GM12878 (cell line): ENCODE results near the gene AGER. TPM values are rescaled to one million over a fixed set of nuclear protein-coding genes. Genes with fewer than 3 reads are reported as not detected.

Experiments used
- ATAC-seq: fragments of 200-7000 bp; cut with Tn5 transposase; 3 replicates; pipeline ENCODE4 v1.9.1; 2020; ENCODE audit warnings: mild to moderate bottlenecking, moderate library complexity
- BruUV-seq: library from RNA; stranded (reverse); fragments of 400-500 nt; replicated peaks from 2 replicates; lab custom pipeline; 2021; lab: Mats Ljungman, UMichigan
- CTCF ChIA-PET: fragments of 300-600 bp; sonication (Branson Sonifier 250); formaldehyde crosslinking; extraction: SDS; loops from one replicate; lab custom pipeline; 2021; ENCODE audit warnings: inconsistent platforms; lab: Yijun Ruan, JAX
- POLR2A ChIA-PET: fragments of 350-600 bp; formaldehyde crosslinking; extraction: SDS; loops from one replicate; lab custom pipeline; 2021; ENCODE audit warnings: inconsistent platforms; lab: Charles Lee
- RAD21 ChIA-PET: fragments of 300-600 bp; sonication (Branson Sonifier 250); formaldehyde crosslinking; loops from one replicate; lab custom pipeline; 2023; ENCODE audit warnings: antibody characterized with exemption; ENCODE audit not compliant: unreplicated experiment; lab: Charles Lee
- SMC1A ChIA-PET: fragments of 300-600 bp; sonication (Branson Sonifier 250); formaldehyde crosslinking; loops from one replicate; lab custom pipeline; 2023; ENCODE audit not compliant: unreplicated experiment, uncharacterized antibody; lab: Charles Lee
- DNase-seq: peaks from one replicate; pipeline ENCODE4 v3.0.0-alpha.2; 2011; ENCODE audit warnings: low read depth, low spot score
- FAIRE-seq: peaks from 3 replicates; lab custom pipeline; 2011; peaks lifted over from hg19 to GRCh38; lab: Jason Lieb, UNC
- H2AFZ ChIP-seq: 2 replicates; pipeline ENCODE4 v1.6.0; 2011; ENCODE audit warnings: low read depth, low read length, control low read depth; ENCODE audit not compliant: control insufficient read depth
- H3K27ac ChIP-seq: 2 replicates; pipeline ENCODE4 v1.5.1; 2011; ENCODE audit warnings: control low read depth; ENCODE audit not compliant: control insufficient read depth, insufficient read depth
- H3K27me3 ChIP-seq, 2 experiments: replicated peaks in 1 of 2; 2 replicates each; pipeline versions ENCODE4 v1.6.0 to v1.6.1; 2011; ENCODE audit warnings: low read length in 1 of 2; ENCODE audit not compliant: control insufficient read depth in 2 of 2, insufficient read depth in 2 of 2
- H3K36me3 ChIP-seq, 2 experiments: 2 replicates each; pipeline ENCODE4 v1.5.1; 2011; ENCODE audit warnings: low read length in 1 of 2; ENCODE audit not compliant: control insufficient read depth in 2 of 2, insufficient read depth in 2 of 2
- H3K4me1 ChIP-seq: 2 replicates; pipeline ENCODE4 v1.6.1; 2011; ENCODE audit warnings: mild to moderate bottlenecking, low read length, moderate library complexity, mixed read lengths; ENCODE audit not compliant: control insufficient read depth, insufficient read depth
- H3K4me2 ChIP-seq: 2 replicates; pipeline ENCODE4 v1.6.0; 2011; ENCODE audit warnings: control low read depth; ENCODE audit not compliant: control insufficient read depth, insufficient read depth
- H3K4me3 ChIP-seq: fragments of 200-600 bp; sonication (generic); 2 replicates; pipeline ENCODE4 v1.5.1; 2016
- H3K79me2 ChIP-seq: 2 replicates; pipeline ENCODE4 v1.6.0; 2011; ENCODE audit warnings: low read length; ENCODE audit not compliant: control insufficient read depth, insufficient read depth
- H3K9ac ChIP-seq: 2 replicates; pipeline ENCODE4 v1.8.0; 2011; ENCODE audit warnings: low read length, control low read depth, mixed read lengths; ENCODE audit not compliant: control insufficient read depth, insufficient read depth
- H3K9me3 ChIP-seq: replicated peaks from 3 replicates; pipeline ENCODE4 v1.5.1; 2011; ENCODE audit warnings: mild to moderate bottlenecking, low read length; ENCODE audit not compliant: control insufficient read depth, insufficient read depth
- H4K20me1 ChIP-seq: 2 replicates; pipeline ENCODE4 v1.6.0; 2011; ENCODE audit not compliant: control insufficient read depth, insufficient read depth
- IKZF1 ChIP-seq: fragments of 450-650 bp; conservative IDR thresholded peaks from 2 replicates; pipeline ENCODE4 v1.6.1; 2017; ENCODE audit warnings: antibody characterized with exemption, mild to moderate bottlenecking
- MEF2B ChIP-seq: fragments of 450-650 bp; IDR thresholded peaks from 2 replicates; pipeline ENCODE4 v1.6.1; 2018; ENCODE audit warnings: mild to moderate bottlenecking, moderate library complexity; ENCODE audit not compliant: partially characterized antibody, poor library complexity, severe bottlenecking
- POLR2AphosphoS5 ChIP-seq: IDR thresholded peaks from 2 replicates; pipeline ENCODE4 v1.6.1; 2011; ENCODE audit warnings: mild to moderate bottlenecking, low read length, inconsistent platforms
- RAD21 ChIP-seq: IDR thresholded peaks from 2 replicates; pipeline ENCODE4 v1.6.1; 2011; ENCODE audit warnings: mild to moderate bottlenecking, low read depth, low read length, moderate library complexity; ENCODE audit not compliant: insufficient read depth
- YBX1 ChIP-seq: fragments of 450-650 bp; IDR thresholded peaks from 2 replicates; pipeline ENCODE4 v1.6.1; 2016; ENCODE audit warnings: antibody characterized with exemption
- ZBED1 ChIP-seq: IDR thresholded peaks from 2 replicates; pipeline ENCODE4 v1.6.1; 2016; ENCODE audit warnings: borderline replicate concordance
- ZBTB11 ChIP-seq: fragments of 450-650 bp; formaldehyde crosslinking; IDR thresholded peaks from 2 replicates; pipeline ENCODE4 v1.5.0; 2022; ENCODE audit warnings: mild to moderate bottlenecking, missing genetic modification characterization
- ZNF274 ChIP-seq: IDR thresholded peaks from one replicate; pipeline ENCODE4 v1.8.0; 2011; ENCODE audit not compliant: insufficient read length, insufficient read depth
- WGBS: methylation state at CpG from one replicate; pipeline ENCODE4 v1.1.6; 2016; ENCODE audit warnings: low lambda C conversion rate; ENCODE audit not compliant: insufficient replicate concordance, insufficient coverage; ENCODE audit errors: missing lambda C conversion rate; 5-methylcytosine and 5-hydroxymethylcytosine counted together
- in situ Hi-C: fragments of 300-500 bp; cut with MboI; formaldehyde crosslinking; loops from 9 replicates; pipeline ENCODE4 v1.14.3; 2018; ENCODE audit warnings: mixed read lengths
- intact Hi-C: fragments of 100-400 bp; cut with micrococcal nuclease; formaldehyde crosslinking; loops from one replicate; pipeline ENCODE4 v1.14.2; 2022; ENCODE audit not compliant: unreplicated experiment
- polyA plus RNA-seq, 11 experiments: library from polyadenylated mRNA; depleted of rRNA in 4 of 11; unstranded in 6 of 11; stranded (reverse) in 5 of 11; fragments of >200 nt; fragmentation: Nextera tagmentation in 4 of 11; fragmentation: Illumina TruSeq in 1 of 11; extraction: Ambion mirVana in 4 of 11; extraction: Trizol in 1 of 11; gene quantifications; 1 replicate in 1 of 11; 2 replicates in 10 of 11; pipeline versions ENCODE4 v1.2.1 to v1.2.3, GENCODE V29; 2011 to 2016; ENCODE audit warnings: inconsistent platforms in 2 of 11, missing spikeins in 2 of 11, low read depth in 1 of 11
- total RNA-seq, 4 experiments: library from RNA; depleted of rRNA in 3 of 4; stranded (reverse); fragments of >200 nt in 3 of 4; fragmentation: Illumina TruSeq in 1 of 4; extraction: Trizol in 1 of 4; gene quantifications; 2 replicates each; pipeline versions ENCODE4 v1.2.1 to v1.2.3, GENCODE V29; 2013 to 2021

Gene AGER
- total and polyA plus RNA-seq, 10 of the 15 experiments (the other 5 are each of a cell fraction or from before 2014, with no cell fraction given), result 1.1 to 18.2 (median 3.9) TPM

- peaks cover 10% of the 10 kb centered on the region for H3K4me1 ChIP-seq
- in situ Hi-C loops (no loop called here), intact Hi-C loops (loop anchor here (2.0 kb wide), 2 partner anchors 14 to 58 kb away; partner anchors contain the start of gene PBX2)
- SMC1A ChIA-PET, result interaction anchor here (1.0 to 4.2 kb wide), 5 partner anchors 15 to 349 kb away, joined by 3 to 41 read pairs (median 13); partner anchors contain the start of genes ATF6B, FKBPL, GPSM3 and HSPA1B
- no peaks in the 10 kb centered on the region; a peak in 1 of 4 replicates for H3K36me3 ChIP-seq
- peak overlapping the region; percentile 78 for H2AFZ ChIP-seq
- 51% methylated on average over 5 of the region's 5 CpGs for WGBS
- FAIRE-seq (no peak), DNase-seq (no peak), ATAC-seq (no peak)
- BruUV-seq, result no TSS peak
- CTCF ChIA-PET, result interaction anchor here (0.9 to 1.8 kb wide), 9 partner anchors 9 to 60 kb away, joined by 3 to 6 read pairs (median 4); partner anchors contain the start of gene GPSM3
- H4K20me1 ChIP-seq, result no peaks in the 10 kb centered on the region
- H3K27me3 ChIP-seq, result no peaks in the 10 kb centered on the region
- RAD21 ChIA-PET, result interaction anchor here (1.4 to 2.6 kb wide), 4 partner anchors 13 to 48 kb away, joined by 5 to 21 read pairs (median 11); partner anchors contain the start of genes ATF6B, GPSM3 and PBX2
- POLR2A ChIA-PET, result interaction anchor here (0.5 to 5.7 kb wide), 10 partner anchors 13 to 1562 kb away, joined by 3 to 123 read pairs (median 4); partner anchors contain the start of genes ATF6B, FKBPL, GPSM3 and PBX2
- H3K4me2 ChIP-seq, result peak overlapping the region; percentile 65
- peak; percentile 4 for TF ChIP-seq YBX1
- TF ChIP-seq ZNF274, result no peak
- TF ChIP-seq RAD21, result no peak
- no peak for TF ChIP-seq IKZF1
- no peak for TF ChIP-seq MEF2B
- TF ChIP-seq ZBED1, result 0 out of 2 replicates have a peak, but pooled peaks have one; percentile 28
- TF ChIP-seq POLR2AphosphoS5, result no peak
- TF ChIP-seq ZBTB11 (CRISPR knock-in tag), result no peak
- no peaks in the 10 kb centered on the region for H3K9me3 ChIP-seq
- peaks cover 22% of the 10 kb centered on the region for H3K79me2 ChIP-seq
- peak overlapping the region; percentile 79 for H3K27ac ChIP-seq
- H3K9ac ChIP-seq, result peak overlapping the region; percentile 62
- H3K4me3 ChIP-seq, result peak overlapping the region; percentile 64
These were observed 7.4 kb downstream of the AGER start for GRCh38 chr6:32176476-32177182.
